ENCODE measurements around the gene BARHL2. TPM values are rescaled to one million over a fixed set of nuclear protein-coding genes. Genes with fewer than 3 reads are reported as not detected.

The BARHL2 gene
- total RNA-seq, 1 experiment from 2014 or later: not detected

- BruUV-seq (replicated peaks): no TSS peak
- intact Hi-C loops (cut with micrococcal nuclease): loop anchor here (2.0 to 10.0 kb wide), 4 partner anchors 303 to 585 kb away; partner anchors contain the start of gene ZNF644
These were observed 2.4 kb upstream of the BARHL2 start for GRCh38 chr1:90719330-90720144.

More at GRCh38 chr1:90719330-90720144, 2.4 kb upstream of the BARHL2 start:
- CTCF ChIA-PET: no interaction called here
- no peak overlapping the region for H2AFZ ChIP-seq (ENCODE audit: low read depth, low read length, poor library complexity, severe bottlenecking)
- H3K27ac ChIP-seq (ENCODE audit: low read depth, low read length): no peak overlapping the region
- H3K4me3 ChIP-seq (replicated peaks in 1 of 2; ENCODE audit: low read depth in 1 of 2, low read length in 2 of 2): no peak overlapping the region
- no peaks in the 10 kb centered on the region for H3K36me3 ChIP-seq (ENCODE audit: control insufficient read depth in 1 of 2, insufficient read depth in 2 of 2, low read length in 2 of 2)
- POLR2A ChIA-PET: no interaction called here
- peaks cover 15% of the 10 kb centered on the region for H3K27me3 ChIP-seq (ENCODE audit: insufficient read depth, low read length)
- H3K4me1 ChIP-seq (ENCODE audit: control insufficient read depth in 1 of 2, insufficient read depth in 2 of 2, low read length in 2 of 2): peaks cover 0 to 5% of the 10 kb centered on the region in 2 experiments; a peak in 1 of 4 replicates
- TF ChIP-seq SRF (IDR thresholded peaks at IDR 0.05; ENCODE audit: low read depth): no peak
- TF ChIP-seq CEBPB (IDR thresholded peaks at IDR 0.05; ENCODE audit: low read depth): no peak
- no peak for TF ChIP-seq POLR2AphosphoS5 (IDR thresholded peaks at IDR 0.05; ENCODE audit: low read depth, low read length)
- no peak for TF ChIP-seq ELF1 (IDR thresholded peaks at IDR 0.05; ENCODE audit: borderline replicate concordance, low read depth)
- TF ChIP-seq ZFX (IDR thresholded peaks at IDR 0.05): no peak
- no peak for TF ChIP-seq FOSL1 (IDR thresholded peaks at IDR 0.05; ENCODE audit: low read depth)
- TF ChIP-seq TCF7L2 (IDR thresholded peaks at IDR 0.05; ENCODE audit: borderline replicate concordance, extremely low read depth, insufficient read depth, insufficient read length): no peak
- no peak for TF ChIP-seq YY1 (IDR thresholded peaks at IDR 0.05; ENCODE audit: extremely low read depth, insufficient replicate concordance, low read depth, low read length)
- no peak for TF ChIP-seq MAX (IDR thresholded peaks at IDR 0.05)
- TF ChIP-seq, protein P1, sequence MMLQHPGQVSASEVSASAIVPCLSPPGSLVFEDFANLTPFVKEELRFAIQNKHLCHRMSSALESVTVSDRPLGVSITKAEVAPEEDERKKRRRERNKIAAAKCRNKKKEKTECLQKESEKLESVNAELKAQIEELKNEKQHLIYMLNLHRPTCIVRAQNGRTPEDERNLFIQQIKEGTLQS (IDR thresholded peaks at IDR 0.05): no peak
- no peak for TF ChIP-seq SP1 (IDR thresholded peaks at IDR 0.05; ENCODE audit: low read depth)
- TF ChIP-seq EGR1 (IDR thresholded peaks at IDR 0.05; ENCODE audit: low read depth): no peak
- TF ChIP-seq CBX3 (IDR thresholded peaks at IDR 0.05; ENCODE audit: low read depth): no peak
- no peak for TF ChIP-seq POLR2A (IDR thresholded peaks at IDR 0.05; ENCODE audit: borderline replicate concordance, extremely low read depth, insufficient read depth, insufficient read length)
- TF ChIP-seq JUND (IDR thresholded peaks at IDR 0.05): no peak
- no peak for TF ChIP-seq SIN3A (IDR thresholded peaks at IDR 0.05; ENCODE audit: low read depth)
- no peak for TF ChIP-seq RAD21 (IDR thresholded peaks at IDR 0.05; ENCODE audit: low read depth)
- H3K9me3 ChIP-seq (ENCODE audit: control insufficient read depth in 1 of 2, insufficient read depth in 1 of 2, low read depth in 1 of 2, low read length in 2 of 2): no peaks in the 10 kb centered on the region
- no peak overlapping the region for H3K9ac ChIP-seq (ENCODE audit: low read length)
- DNase-seq (ENCODE audit: low read depth, low spot score) (no peak), ATAC-seq (no peak)
- H4K20me1 ChIP-seq (ENCODE audit: insufficient read depth): no peaks in the 10 kb centered on the region
- H3K9me2 ChIP-seq (ENCODE audit: insufficient read depth): no peaks in the 10 kb centered on the region
- H3K4me2 ChIP-seq (ENCODE audit: low read length): no peak overlapping the region
- H3K79me2 ChIP-seq (ENCODE audit: insufficient read depth, low read length): no peaks in the 10 kb centered on the region
- RAD21 ChIA-PET (ENCODE audit: low non-redundant PET in 1 of 2, low total read pairs in 2 of 2, uncharacterized antibody in 2 of 2, unreplicated experiment in 2 of 2): no interaction called here
